Activated CD4-positive, alpha-beta T cell treated with anti-CD3 and anti-CD28 coated beads for 4 hours (primary cell): ENCODE data around the gene DGAT2L6.

Source experiments
- DNase-seq, 2 donors: peaks; one replicate each; pipeline ENCODE4 v3.0.0-alpha.2; 2020

Gene DGAT2L6

GRCh38 chrX:70176938-70177533 is at the start of gene DGAT2L6:
Gene DGAT2L6, plus strand, starts transcription at chrX:70177483. Its CDS starts 100 bp downstream, at chrX:70177583.
- DNase-seq = no peak

- DNase-seq = no peak
These were observed 49.2 kb upstream of the DGAT2L6 start for GRCh38 chrX:70128071-70128470.

GRCh38 chrX:70129816-70130215 is 47.5 kb upstream of the DGAT2L6 start:
- DNase-seq = no peak

GRCh38 chrX:70132224-70132623 is 45.1 kb upstream of the DGAT2L6 start:
- no peak for DNase-seq

DNA sequence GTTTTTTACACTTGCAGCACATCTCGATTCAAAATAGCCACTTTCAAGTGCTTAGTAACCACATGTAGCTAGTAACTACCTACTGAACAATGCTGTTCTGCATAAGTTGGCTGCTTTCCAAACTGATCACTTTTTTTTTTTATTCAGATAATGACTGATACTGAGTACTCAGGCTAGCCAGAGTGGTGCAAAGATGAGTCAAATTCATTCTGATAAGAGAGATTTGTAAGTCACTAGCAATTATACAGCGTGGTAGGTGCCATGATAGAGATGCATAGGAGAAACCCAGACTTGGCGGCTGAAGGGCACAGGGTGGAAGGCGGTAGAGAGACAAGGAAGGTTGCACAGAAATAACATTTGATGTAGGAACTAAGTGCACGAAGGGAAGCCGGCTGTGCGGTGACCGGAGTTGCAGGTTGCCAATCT is 44.4 kb upstream of the DGAT2L6 start:
- DNase-seq = no peak

GRCh38 chrX:70133303-70134115 is 43.8 kb upstream of the DGAT2L6 start, which contains the start of gene IGBP1:
Gene IGBP1, plus strand, starts transcription at chrX:70133447. Its CDS starts 501 bp downstream, at chrX:70133948.
- DNase-seq = peak; percentile 65 to 70

DNA sequence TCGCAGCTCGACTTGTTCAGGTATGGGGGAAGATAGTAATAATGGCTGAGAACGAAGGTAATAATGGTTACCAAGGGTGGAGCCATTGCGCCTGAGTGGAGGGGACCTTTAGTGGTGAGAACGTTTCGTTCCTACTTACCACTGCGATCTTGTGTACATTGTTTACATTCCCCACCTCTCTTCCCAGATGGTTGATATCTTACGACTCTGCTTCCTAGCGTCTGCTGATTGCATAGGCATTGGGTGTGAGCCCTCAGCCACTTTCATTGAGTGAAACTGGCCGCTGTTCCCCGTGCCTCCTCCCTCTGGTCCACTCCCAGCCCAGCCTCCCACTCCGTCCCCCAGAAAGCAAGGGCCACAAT is 43.2 kb upstream of the DGAT2L6 start:
- no peak for DNase-seq

DNA sequence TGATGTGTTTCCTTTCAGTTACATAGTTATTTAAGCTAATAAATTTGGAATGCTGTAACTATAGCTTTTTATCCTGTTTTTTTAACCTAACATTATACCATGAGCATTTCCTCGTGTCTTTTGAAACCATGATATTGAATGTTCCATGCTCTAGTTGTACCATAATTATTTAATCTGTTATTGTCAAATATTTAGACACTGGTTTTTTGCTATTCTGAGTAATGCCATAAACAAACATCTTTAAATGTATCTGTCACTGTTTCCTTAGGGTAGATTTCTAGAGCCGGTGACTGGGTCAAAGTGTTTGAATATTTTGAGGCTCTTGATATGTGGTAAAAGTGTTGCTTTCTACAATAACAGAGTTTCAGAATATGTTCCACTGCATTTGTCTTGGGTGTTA is 38.7 kb upstream of the DGAT2L6 start:
- no peak for DNase-seq

DNA sequence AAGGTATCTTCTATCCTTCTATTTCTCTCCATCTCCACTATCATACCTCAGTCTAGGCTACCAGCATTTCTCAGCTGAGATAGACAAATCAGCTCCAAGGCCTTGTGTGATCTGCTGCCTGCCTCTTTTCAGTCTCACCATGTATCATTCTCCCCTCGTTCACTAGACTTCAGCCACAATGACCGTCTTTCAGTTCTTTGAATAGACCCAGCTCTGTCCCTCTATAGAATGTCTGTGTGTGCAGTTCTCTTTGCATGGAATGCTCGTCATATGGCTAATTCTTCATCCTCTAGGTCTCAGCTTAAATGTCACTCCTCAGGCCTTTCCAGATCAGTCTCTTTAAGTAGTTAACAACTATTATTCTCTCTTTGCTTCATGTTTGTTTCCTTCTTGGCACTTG is 37.5 kb upstream of the DGAT2L6 start:
- no peak for DNase-seq

GRCh38 chrX:70141373-70141772 is 35.9 kb upstream of the DGAT2L6 start:
- DNase-seq = no peak

- no peak for DNase-seq
These were observed 10.4 kb upstream of the DGAT2L6 start for GRCh38 chrX:70166601-70167590.

- no peak for DNase-seq
These were observed 8.8 kb upstream of the DGAT2L6 start for GRCh38 chrX:70168238-70169188.

DNA sequence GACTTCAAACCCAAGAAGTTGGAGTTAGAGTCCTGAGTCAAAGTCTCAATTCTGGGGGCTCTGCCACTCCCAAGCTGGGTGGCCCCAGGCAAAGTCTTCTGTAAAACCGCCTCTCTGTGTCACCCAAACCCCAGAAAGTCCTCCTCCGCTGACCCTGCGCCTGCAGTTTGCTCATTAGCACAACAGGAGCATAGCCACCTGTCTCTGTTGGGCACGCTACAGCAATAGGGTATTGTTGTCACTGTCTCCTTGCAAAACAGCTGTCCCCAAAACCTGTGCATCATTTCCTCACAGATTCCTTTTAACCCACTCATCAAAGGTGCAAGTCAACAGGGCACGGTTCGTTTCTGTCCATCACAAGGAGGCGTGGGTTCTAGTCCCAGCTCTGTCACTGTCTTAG is 8.0 kb upstream of the DGAT2L6 start:
- DNase-seq = no peak

GRCh38 chrX:70171624-70172023 is 5.7 kb upstream of the DGAT2L6 start:
- DNase-seq = no peak

DNA sequence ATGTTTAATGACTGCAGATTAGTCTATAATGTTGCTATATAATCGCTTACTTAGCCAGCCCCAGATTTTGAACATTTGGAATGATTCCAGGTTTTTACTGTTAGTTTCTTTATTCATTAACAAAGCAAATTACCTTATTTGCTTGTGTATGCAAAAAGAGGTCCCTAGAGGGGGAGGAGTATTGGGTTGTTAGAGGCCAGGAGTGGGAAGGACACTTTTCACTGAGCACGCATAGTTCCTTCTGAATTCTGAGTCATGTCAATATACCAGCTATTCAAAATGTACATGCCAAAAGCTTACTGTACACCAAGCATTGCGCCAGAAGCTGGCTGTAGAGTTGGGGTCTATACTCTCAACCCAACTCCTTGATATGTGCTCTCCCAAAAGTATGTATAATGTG is 5.1 kb upstream of the DGAT2L6 start:
- DNase-seq = no peak

- no peak for DNase-seq
These were observed 4.3 kb upstream of the DGAT2L6 start for GRCh38 chrX:70172964-70173363.

DNA sequence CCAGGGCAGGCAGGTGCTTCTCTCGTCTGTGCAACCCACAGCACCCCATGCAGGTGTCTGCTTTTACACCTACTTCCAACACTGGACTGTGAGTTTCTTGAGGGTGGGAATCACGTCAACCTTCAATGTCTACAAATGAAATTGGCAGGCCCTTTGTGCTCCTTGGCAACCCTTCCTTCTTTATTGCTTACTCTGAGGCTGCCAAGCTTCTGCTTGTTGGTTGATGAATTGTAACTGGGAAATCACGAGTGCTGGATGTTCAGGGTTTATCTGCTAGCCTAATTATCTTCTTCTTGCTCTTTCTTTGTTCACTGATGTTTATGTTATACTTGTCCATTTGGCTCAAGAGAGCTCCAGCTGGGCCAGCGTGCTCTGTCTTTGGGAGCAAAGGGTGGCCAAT is 2.5 kb upstream of the DGAT2L6 start:
- DNase-seq = no peak

DNA sequence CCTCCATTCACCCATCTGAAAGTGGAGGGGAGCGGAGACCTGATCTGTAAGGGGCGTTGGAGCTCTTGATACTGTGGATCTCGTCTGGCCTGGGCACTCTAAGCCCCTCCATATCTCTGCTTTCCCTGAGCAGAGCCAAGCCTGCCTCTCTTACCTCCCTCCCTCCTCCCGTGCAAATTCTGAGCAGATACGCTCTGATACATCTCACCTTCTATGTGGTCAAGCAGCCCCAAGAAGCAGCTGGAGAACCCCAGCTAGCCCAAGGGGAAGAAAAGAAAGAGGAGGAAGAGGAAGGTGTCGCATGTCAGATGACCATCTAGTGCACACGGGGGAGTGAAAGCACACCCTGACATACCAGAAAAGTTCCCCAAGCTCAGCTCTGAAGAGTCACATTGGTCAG is 1.9 kb upstream of the DGAT2L6 start:
- DNase-seq = no peak

- DNase-seq = no peak
These were observed 5.8 kb downstream of the DGAT2L6 start for GRCh38 chrX:70183091-70183490.

DNA sequence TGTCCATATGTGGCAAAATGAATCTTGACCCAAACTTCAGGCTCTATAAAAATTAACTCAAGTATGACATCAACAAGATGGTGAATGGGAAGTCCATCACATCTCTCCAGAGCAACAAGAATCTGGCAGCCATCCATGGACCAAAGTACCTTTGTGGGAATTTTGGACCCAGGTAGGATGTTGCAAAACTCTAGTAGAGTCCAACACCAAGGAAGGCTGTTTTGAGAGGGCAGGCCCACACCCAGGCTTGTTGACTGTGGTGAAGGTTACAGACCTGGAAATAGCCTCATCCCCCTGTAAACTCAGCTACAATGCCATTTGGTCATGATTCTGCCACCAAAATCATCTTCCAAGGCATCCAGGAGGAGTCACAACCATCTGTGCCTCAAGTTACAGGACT is 12.9 kb downstream of the DGAT2L6 start:
- no peak for DNase-seq

- DNase-seq = peak; percentile 55 to 72
These were observed 19.9 kb downstream of the DGAT2L6 start for GRCh38 chrX:70196961-70197720.
